NCI-H146 (cell line): ENCODE results near the gene PRDM8.
A peak's percentile ranks its signal among the peaks of the same experiment; 100 is the strongest.
"Not testable (repeated sequence)": the region's sequence is repeated elsewhere in the genome, so short reads cannot be mapped to it uniquely, and the experiment has no call there.

Experiments used
- DNase-seq: peaks from one replicate; lab custom pipeline; 2025; lab: John Stamatoyannopoulos, UW

The PRDM8 gene

GRCh38 chr4:80196922-80197573, at the start of gene PRDM8:
Gene PRDM8 (plus strand): TSS chr4:80197503. CDS start chr4:80200081, 2,578 bp downstream.
- DNase-seq = peak; percentile 31

- DNase-seq = no peak
These were observed 46.7 kb upstream of the PRDM8 start for GRCh38 chr4:80150387-80151180.

GRCh38 chr4:80151981-80152380, 45.3 kb upstream of the PRDM8 start:
- no peak for DNase-seq

- no peak for DNase-seq
These were observed 43.3 kb upstream of the PRDM8 start for GRCh38 chr4:80153874-80154544.

GRCh38 chr4:80154545-80154933, 42.8 kb upstream of the PRDM8 start:
- DNase-seq = no peak

GRCh38 chr4:80155316-80155982, 41.9 kb upstream of the PRDM8 start:
- no peak for DNase-seq

GRCh38 chr4:80156410-80156809, 40.9 kb upstream of the PRDM8 start:
- no peak for DNase-seq

- no peak for DNase-seq
These were observed 35.8 kb upstream of the PRDM8 start for GRCh38 chr4:80161413-80162058.

- no peak for DNase-seq
These were observed 34.9 kb upstream of the PRDM8 start for GRCh38 chr4:80162418-80162817.

GRCh38 chr4:80165855-80166254, 31.4 kb upstream of the PRDM8 start:
- no peak for DNase-seq

GRCh38 chr4:80171251-80171650, 26.1 kb upstream of the PRDM8 start:
- DNase-seq = no peak

GRCh38 chr4:80171656-80172055, 25.6 kb upstream of the PRDM8 start:
- no peak for DNase-seq

- DNase-seq = no peak
These were observed 25.1 kb upstream of the PRDM8 start for GRCh38 chr4:80172203-80172602.

GRCh38 chr4:80173401-80173800, 23.9 kb upstream of the PRDM8 start:
- DNase-seq = no peak

- no peak for DNase-seq
These were observed 23.5 kb upstream of the PRDM8 start for GRCh38 chr4:80173841-80174240.

- not testable (repeated sequence) for DNase-seq
These were observed 19.5 kb upstream of the PRDM8 start for GRCh38 chr4:80177793-80178192.

GRCh38 chr4:80178964-80179363, 18.3 kb upstream of the PRDM8 start:
- DNase-seq = no peak

GRCh38 chr4:80179637-80180161, 17.6 kb upstream of the PRDM8 start:
- no peak for DNase-seq

GRCh38 chr4:80180743-80181142, 16.6 kb upstream of the PRDM8 start:
- no peak for DNase-seq

- no peak for DNase-seq
These were observed 15.0 kb upstream of the PRDM8 start for GRCh38 chr4:80182237-80182866.
